HL-60 (cell line): ENCODE measurements around the gene PMS2.

Experiments used
- DNase-seq, 2 experiments: peaks; one replicate each; pipeline ENCODE4 v3.0.0-alpha.2; 2010 to 2020; ENCODE audit warnings: low read depth in 1 of 2, low spot score in 1 of 2
- H3K27ac ChIP-seq: fragments of 250-450 bp; sonication (Bioruptor Pico); replicated peaks from 2 replicates; pipeline ENCODE4 v1.5.1; 2020; ENCODE audit warnings: mild to moderate bottlenecking, moderate library complexity
- H3K27me3 ChIP-seq: fragments of 250-450 bp; sonication (Bioruptor Pico); 2 replicates; pipeline ENCODE4 v1.5.1; 2021; ENCODE audit warnings: mild to moderate bottlenecking, moderate library complexity; ENCODE audit not compliant: insufficient read depth, poor library complexity, severe bottlenecking
- H3K4me3 ChIP-seq: replicated peaks from 2 replicates; pipeline ENCODE4 v1.5.1; 2011; ENCODE audit warnings: mild to moderate bottlenecking, control low read depth, low read length; ENCODE audit not compliant: insufficient read depth
- CTCF ChIP-seq: IDR thresholded peaks from one replicate; pipeline ENCODE4 v1.5.1; 2011; ENCODE audit warnings: low read length, control low read depth, inconsistent platforms; ENCODE audit not compliant: insufficient read depth
- GABPA ChIP-seq: IDR thresholded peaks from 2 replicates; pipeline ENCODE4 v1.6.1; 2012; ENCODE audit warnings: low read depth
- POLR2AphosphoS5 ChIP-seq: IDR thresholded peaks from 2 replicates; pipeline ENCODE4 v1.6.1; 2012; ENCODE audit warnings: low read depth
- SPI1 ChIP-seq: IDR thresholded peaks from 2 replicates; pipeline ENCODE4 v1.6.1; 2012; ENCODE audit warnings: low read depth, mild to moderate bottlenecking, borderline replicate concordance
- TF ChIP-seq, protein P1 (sequence below): IDR thresholded peaks from 2 replicates; pipeline ENCODE4 v1.6.1; 2012; ENCODE audit warnings: low read depth; ENCODE audit not compliant: insufficient replicate concordance

PMS2 gene

DNA sequence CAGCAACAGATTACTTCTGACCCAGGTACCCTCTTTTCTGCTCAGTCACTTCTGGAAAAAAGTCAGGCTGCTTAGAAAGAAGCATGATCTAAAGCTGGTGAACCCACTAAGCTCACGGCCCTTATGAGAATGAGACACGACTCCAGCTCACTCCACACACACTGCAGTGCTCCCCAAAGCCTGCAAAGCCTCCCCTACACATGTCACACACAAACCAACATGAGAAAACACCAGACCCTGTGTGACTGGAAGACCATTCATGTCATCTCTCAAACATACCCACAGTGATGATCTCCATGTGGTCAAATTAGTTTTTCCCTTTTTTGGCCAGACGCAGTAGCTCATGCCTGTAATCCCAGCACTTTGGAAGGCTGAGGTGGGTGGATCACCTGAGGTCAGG is 22.7 kb upstream of the PMS2 start:
- no peak for DNase-seq
- Histone ChIP-seq H3K4me3 (no peak overlapping the region), H3K27me3 (no peaks in the 10 kb centered on the region), H3K27ac (no peak overlapping the region)
- TF ChIP-seq SPI1 (no peak), GABPA (no peak), POLR2AphosphoS5 (no peak), CTCF (no peak)
- TF ChIP-seq, protein P1, sequence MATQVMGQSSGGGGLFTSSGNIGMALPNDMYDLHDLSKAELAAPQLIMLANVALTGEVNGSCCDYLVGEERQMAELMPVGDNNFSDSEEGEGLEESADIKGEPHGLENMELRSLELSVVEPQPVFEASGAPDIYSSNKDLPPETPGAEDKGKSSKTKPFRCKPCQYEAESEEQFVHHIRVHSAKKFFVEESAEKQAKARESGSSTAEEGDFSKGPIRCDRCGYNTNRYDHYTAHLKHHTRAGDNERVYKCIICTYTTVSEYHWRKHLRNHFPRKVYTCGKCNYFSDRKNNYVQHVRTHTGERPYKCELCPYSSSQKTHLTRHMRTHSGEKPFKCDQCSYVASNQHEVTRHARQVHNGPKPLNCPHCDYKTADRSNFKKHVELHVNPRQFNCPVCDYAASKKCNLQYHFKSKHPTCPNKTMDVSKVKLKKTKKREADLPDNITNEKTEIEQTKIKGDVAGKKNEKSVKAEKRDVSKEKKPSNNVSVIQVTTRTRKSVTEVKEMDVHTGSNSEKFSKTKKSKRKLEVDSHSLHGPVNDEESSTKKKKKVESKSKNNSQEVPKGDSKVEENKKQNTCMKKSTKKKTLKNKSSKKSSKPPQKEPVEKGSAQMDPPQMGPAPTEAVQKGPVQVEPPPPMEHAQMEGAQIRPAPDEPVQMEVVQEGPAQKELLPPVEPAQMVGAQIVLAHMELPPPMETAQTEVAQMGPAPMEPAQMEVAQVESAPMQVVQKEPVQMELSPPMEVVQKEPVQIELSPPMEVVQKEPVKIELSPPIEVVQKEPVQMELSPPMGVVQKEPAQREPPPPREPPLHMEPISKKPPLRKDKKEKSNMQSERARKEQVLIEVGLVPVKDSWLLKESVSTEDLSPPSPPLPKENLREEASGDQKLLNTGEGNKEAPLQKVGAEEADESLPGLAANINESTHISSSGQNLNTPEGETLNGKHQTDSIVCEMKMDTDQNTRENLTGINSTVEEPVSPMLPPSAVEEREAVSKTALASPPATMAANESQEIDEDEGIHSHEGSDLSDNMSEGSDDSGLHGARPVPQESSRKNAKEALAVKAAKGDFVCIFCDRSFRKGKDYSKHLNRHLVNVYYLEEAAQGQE: no peak

- H3K27ac ChIP-seq: no peak within 1 kb of the TSS
Observed at GRCh38 chr7:6030988-6031387, 22.1 kb upstream of the PMS2 start, which contains the start of gene ANKRD61. TSS of gene ANKRD61 (plus strand) at chr7:6031376. CDS start at chr7:6031376, 0 bp downstream.

GRCh38 chr7:6028563-6028962 is 19.7 kb upstream of the PMS2 start:
- no peak for DNase-seq
- Histone ChIP-seq H3K4me3 (no peak overlapping the region), H3K27me3 (no peaks in the 10 kb centered on the region), H3K27ac (no peak overlapping the region)
- TF ChIP-seq, protein P1: no peak
- TF ChIP-seq POLR2AphosphoS5: no peak
- TF ChIP-seq CTCF: no peak
- no peak for TF ChIP-seq GABPA
- no peak for TF ChIP-seq SPI1

More at GRCh38 chr7:6030988-6031387, 22.1 kb upstream of the PMS2 start, which contains the start of gene ANKRD61:
- Histone ChIP-seq H3K4me3 (no peak within 1 kb of the TSS), H3K27me3 (no peaks in the 10 kb centered on the region)
- DNase-seq: no peak
- no peak for TF ChIP-seq POLR2AphosphoS5
- no peak for TF ChIP-seq GABPA
- no peak for TF ChIP-seq SPI1
- TF ChIP-seq CTCF: no peak
- TF ChIP-seq, protein P1: no peak
